Lung (tissue), 12 donors: ENCODE data around the gene WDR33. TPM values are rescaled to one million over a fixed set of nuclear protein-coding genes. Genes with fewer than 3 reads are reported as not detected.

ENCODE experiments used
- ATAC-seq: fragments of 200-7000 bp; cut with Tn5 transposase; one replicate; pipeline ENCODE4 v1.9.1; 2020; ENCODE audit warnings: moderate number of reproducible peaks; ENCODE audit not compliant: insufficient read depth, low FRiP score
- DNase-seq, 3 donors: peaks; one replicate each; pipeline ENCODE4 v3.0.0-alpha.2; 2013 to 2017
- H3K27ac ChIP-seq, 2 donors: one replicate each; pipeline ENCODE4 v1.5.1; 2013; ENCODE audit warnings: mild to moderate bottlenecking in 2 of 2, moderate library complexity in 2 of 2, control low read depth in 1 of 2, inconsistent platforms in 1 of 2, low read depth in 1 of 2, low read length in 1 of 2
- H3K27me3 ChIP-seq, 3 donors: one replicate each; pipeline ENCODE4 v1.5.1; 2013; ENCODE audit warnings: low read length in 2 of 3; ENCODE audit not compliant: control insufficient read depth in 3 of 3, insufficient read depth in 3 of 3
- H3K36me3 ChIP-seq, 4 donors: one replicate each; pipeline ENCODE4 v1.5.1; 2013; ENCODE audit warnings: low read length in 4 of 4, mild to moderate bottlenecking in 1 of 4, moderate library complexity in 1 of 4; ENCODE audit not compliant: control insufficient read depth in 4 of 4, insufficient read depth in 4 of 4
- H3K4me1 ChIP-seq, 5 donors: one replicate each; pipeline ENCODE4 v1.5.1; 2013; ENCODE audit warnings: low read length in 5 of 5, mild to moderate bottlenecking in 2 of 5, moderate library complexity in 1 of 5; ENCODE audit not compliant: control insufficient read depth in 5 of 5, insufficient read depth in 5 of 5
- H3K4me3 ChIP-seq: one replicate; pipeline ENCODE4 v1.5.1; 2013; ENCODE audit warnings: mild to moderate bottlenecking, control low read depth, moderate library complexity
- H3K9ac ChIP-seq, 2 donors: one replicate each; pipeline ENCODE4 v1.5.1; 2013; ENCODE audit warnings: low read length in 2 of 2, control low read depth in 1 of 2; ENCODE audit not compliant: insufficient read depth in 1 of 2
- H3K9me3 ChIP-seq, 4 donors: one replicate each; pipeline ENCODE4 v1.5.1; 2013; ENCODE audit warnings: low read length in 3 of 4, mild to moderate bottlenecking in 1 of 4, moderate library complexity in 1 of 4; ENCODE audit not compliant: control insufficient read depth in 4 of 4, insufficient read depth in 3 of 4
- WGBS, 2 donors: extraction: QIAGEN DNeasy Blood & Tissue Kit; methylation state at CpG; one replicate each; pipeline ENCODE4 v1.1.7; 2013; 5-methylcytosine and 5-hydroxymethylcytosine counted together
- polyA plus RNA-seq, 2 donors: library from polyadenylated mRNA; stranded (reverse); fragments of 200-250 nt; gene quantifications; one replicate each; pipeline ENCODE4 v1.2.1, GENCODE V29; 2013
- total RNA-seq, 2 donors: library from RNA; depleted of rRNA in 1 of 2; stranded (reverse); fragments of >200 nt in 1 of 2; gene quantifications; one replicate each; pipeline ENCODE4 v1.2.1, GENCODE V29; 2014 to 2021
- TF ChIP-seq, protein P1 (sequence below): IDR thresholded peaks from 2 replicates; pipeline ENCODE4 v1.5.1; 2012; ENCODE audit warnings: mild to moderate bottlenecking; ENCODE audit errors: control extremely low read depth, extremely low read depth
- donor health status: control.
- donor health status: control.
- donor health status: Bipolar disorder and iron deficiency.
- donor health status: healthy.
- donor health status: DM: yes; HTN: yes; CAD: no.

The WDR33 gene
- total and polyA plus RNA-seq, 4 donors, result 11.6 to 93.0 (median 29.2) TPM

DNA sequence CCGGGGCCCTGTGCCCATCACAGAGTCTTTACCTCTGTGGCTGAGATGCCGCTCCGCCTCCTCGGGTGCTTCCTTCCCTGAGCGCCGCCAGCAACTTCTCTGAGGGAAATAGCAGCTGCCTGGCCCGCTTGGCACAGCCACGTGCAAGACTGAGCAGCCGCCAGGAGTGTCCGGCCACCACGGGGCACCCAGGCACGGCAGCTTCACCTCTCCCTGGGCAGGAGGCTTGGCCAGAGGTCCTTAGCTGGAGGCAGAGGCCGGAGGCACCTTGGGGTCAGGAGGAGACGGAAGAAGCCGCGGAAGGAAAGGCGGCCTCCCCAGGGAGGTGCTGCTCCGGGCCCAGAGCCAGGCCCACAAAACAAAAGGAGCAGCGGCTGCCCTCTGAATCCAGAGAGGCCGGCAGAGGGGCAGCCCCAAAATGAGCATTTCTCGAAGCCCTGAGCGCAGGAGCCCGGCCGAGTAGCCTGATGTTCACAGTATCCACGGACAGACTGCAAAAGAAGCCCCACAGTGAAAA, 129.6 kb downstream of the WDR33 start:
- no peak for ATAC-seq
- Histone ChIP-seq H3K9ac (no peak overlapping the region), H3K4me3 (peak overlapping the region; percentile 4), H3K4me1 (peaks cover 0 to 30% (median 5%) of the 10 kb centered on the region in 5 donors), H3K36me3 (no peaks in the 10 kb centered on the region), H3K9me3 (no peaks in the 10 kb centered on the region), H3K27me3 (peaks cover 0 to 11% (median 9%) of the 10 kb centered on the region in 3 donors), H3K27ac (peak overlapping the region in 1 of 2 donors; percentile 30)
- 35 to 48% methylated on average over 25 of the region's 25 CpGs for WGBS, 2 donors
- TF ChIP-seq, protein P1, sequence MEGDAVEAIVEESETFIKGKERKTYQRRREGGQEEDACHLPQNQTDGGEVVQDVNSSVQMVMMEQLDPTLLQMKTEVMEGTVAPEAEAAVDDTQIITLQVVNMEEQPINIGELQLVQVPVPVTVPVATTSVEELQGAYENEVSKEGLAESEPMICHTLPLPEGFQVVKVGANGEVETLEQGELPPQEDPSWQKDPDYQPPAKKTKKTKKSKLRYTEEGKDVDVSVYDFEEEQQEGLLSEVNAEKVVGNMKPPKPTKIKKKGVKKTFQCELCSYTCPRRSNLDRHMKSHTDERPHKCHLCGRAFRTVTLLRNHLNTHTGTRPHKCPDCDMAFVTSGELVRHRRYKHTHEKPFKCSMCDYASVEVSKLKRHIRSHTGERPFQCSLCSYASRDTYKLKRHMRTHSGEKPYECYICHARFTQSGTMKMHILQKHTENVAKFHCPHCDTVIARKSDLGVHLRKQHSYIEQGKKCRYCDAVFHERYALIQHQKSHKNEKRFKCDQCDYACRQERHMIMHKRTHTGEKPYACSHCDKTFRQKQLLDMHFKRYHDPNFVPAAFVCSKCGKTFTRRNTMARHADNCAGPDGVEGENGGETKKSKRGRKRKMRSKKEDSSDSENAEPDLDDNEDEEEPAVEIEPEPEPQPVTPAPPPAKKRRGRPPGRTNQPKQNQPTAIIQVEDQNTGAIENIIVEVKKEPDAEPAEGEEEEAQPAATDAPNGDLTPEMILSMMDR, result no peak
- DNase-seq, result peak in 1 of 3 donors; percentile 54

DNA sequence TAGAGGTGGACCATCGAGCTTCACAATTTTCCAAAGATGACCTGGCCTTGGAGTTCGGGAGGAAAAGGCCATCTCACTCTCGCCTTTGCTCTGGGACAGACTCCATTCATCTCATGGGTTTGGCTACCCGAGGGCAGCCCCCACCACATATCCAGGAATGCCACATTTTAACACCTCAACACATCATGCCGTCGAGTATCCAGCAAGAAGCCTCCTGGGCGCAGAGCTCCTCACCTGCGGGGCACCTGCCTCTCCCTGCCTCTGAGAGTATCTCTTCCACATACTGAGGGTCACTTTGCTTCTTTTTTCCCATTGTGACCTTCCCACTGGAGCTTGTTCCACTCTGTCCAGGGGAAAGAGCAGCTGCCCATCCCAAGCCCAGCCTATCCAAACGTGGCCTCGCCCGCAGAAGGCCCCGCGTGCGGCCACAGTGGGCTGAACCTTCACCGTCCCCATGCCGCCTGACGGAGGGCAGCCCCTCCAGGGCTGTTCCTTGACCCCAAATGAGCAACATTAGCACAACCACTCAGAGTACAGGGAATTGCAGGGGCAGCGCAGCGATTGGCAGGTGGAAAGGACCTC, 130.2 kb downstream of the WDR33 start:
- Histone ChIP-seq H3K4me3 (peak overlapping the region; percentile 4), H3K4me1 (peaks cover 0 to 34% (median 5%) of the 10 kb centered on the region in 5 donors), H3K9ac (no peak overlapping the region), H3K27me3 (peaks cover 0 to 15% (median 14%) of the 10 kb centered on the region in 3 donors), H3K36me3 (no peaks in the 10 kb centered on the region), H3K9me3 (no peaks in the 10 kb centered on the region), H3K27ac (peak overlapping the region in 1 of 2 donors; percentile 30)
- no peak for ATAC-seq
- TF ChIP-seq, protein P1, result no peak
- 76 to 88% methylated on average over 19 of the region's 19 CpGs for WGBS, 2 donors
- DNase-seq, result no peak

DNA sequence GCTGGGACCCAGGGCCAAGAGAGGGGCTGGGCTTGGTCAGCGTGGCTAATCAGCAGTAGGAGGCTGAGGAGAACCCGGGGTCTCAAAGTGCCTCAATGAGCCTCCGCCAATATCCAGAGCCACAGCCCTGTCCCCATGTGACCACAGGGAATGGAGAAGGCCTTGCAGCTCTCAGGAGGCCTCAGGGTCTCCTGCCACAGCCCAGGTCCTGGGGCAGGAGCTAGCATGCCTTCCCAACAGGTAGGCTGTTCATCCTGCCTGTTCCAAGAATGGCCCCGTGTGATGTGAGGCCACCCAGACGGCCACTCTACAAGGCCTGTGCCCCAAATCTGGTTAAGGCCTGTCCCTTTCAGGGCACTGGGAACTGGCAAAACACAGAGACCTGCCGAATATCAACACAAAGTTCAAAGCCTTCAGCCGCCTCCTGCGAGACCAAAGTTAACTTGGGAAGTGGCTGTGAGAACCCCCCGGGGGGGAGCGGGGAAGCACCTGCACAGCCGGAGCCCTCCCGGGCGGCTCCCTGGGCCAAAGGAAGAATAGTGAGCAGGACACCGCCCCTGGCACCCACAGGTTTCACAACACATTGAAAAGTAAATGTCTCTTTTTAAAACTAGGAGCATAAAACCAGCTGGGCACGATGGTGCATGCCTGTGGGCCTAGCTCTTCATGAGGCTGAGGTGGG, 131.2 kb downstream of the WDR33 start:
- no peak overlapping the region for H3K9ac ChIP-seq
- peaks cover 0 to 36% (median 5%) of the 10 kb centered on the region in 5 donors for H3K4me1 ChIP-seq
- ATAC-seq, result no peak
- H3K27me3 ChIP-seq, result peaks cover 0 to 15% (median 14%) of the 10 kb centered on the region in 3 donors
- no peaks in the 10 kb centered on the region for H3K9me3 ChIP-seq
- H3K36me3 ChIP-seq, result no peaks in the 10 kb centered on the region
- no peak overlapping the region for H3K27ac ChIP-seq
- 83 to 85% methylated on average over 15 of the region's 15 CpGs for WGBS, 2 donors
- no peak for DNase-seq
- H3K4me3 ChIP-seq, result no peak overlapping the region
- TF ChIP-seq, protein P1, result no peak
